K562 (cell line): ENCODE results near the gene SULT1B1.

Experiments
- SP1 ChIP-seq: sonication (generic); formaldehyde crosslinking; IDR thresholded peaks from 2 replicates; pipeline ENCODE4 v1.8.1; 2022; ENCODE audit warnings: mild to moderate bottlenecking, missing genetic modification reagents
- ZKSCAN8 ChIP-seq: fragments of 200-800 bp; sonication (Bioruptor generic); IDR thresholded peaks from 2 replicates; pipeline ENCODE4 v1.6.1; 2016; ENCODE audit warnings: missing genetic modification characterization, missing compliant biosample characterization
- TF ChIP-seq, protein P1 (sequence below), 3 experiments: IDR thresholded peaks in 2 of 3; conservative IDR thresholded peaks in 1 of 3; 2 replicates each; pipeline ENCODE4 v1.5.1; 2011 to 2012; ENCODE audit warnings: low read length in 3 of 3, mild to moderate bottlenecking in 3 of 3, control low read depth in 2 of 3, improper control_type of control experiment in 1 of 3, inconsistent platforms in 1 of 3, low read depth in 1 of 3, mixed read lengths in 1 of 3, moderate library complexity in 1 of 3; ENCODE audit not compliant: insufficient read depth in 2 of 3
- TF ChIP-seq, protein P2 (sequence below), 2 experiments: fragments of 450-650 bp; formaldehyde crosslinking in 1 of 2; IDR thresholded peaks; 2 replicates each; pipeline versions ENCODE4 v1.4.0 to v1.6.1; 2014 to 2020; ENCODE audit warnings: mild to moderate bottlenecking in 2 of 2, borderline replicate concordance in 1 of 2, low read depth in 1 of 2

DNA sequence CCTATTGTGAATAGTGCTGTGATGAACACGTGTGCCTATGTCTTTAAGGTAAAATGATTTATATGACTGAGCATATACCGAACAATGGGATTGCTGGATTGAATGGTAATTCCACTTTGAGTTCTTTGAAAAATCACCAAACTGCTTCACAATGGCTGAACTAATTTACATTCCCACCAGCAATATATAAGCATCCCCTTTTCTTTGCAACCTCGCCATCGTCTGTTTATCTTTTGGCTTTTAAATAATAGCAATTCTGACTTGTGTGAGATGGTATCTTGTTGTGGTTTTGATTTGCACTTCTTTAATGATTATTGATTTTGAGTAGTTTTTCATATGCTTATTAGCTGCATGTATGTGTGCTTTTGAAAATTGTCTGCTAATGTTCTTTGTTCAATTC is 75.6 kb downstream of the SULT1B1 start:
- TF ChIP-seq, protein P1, sequence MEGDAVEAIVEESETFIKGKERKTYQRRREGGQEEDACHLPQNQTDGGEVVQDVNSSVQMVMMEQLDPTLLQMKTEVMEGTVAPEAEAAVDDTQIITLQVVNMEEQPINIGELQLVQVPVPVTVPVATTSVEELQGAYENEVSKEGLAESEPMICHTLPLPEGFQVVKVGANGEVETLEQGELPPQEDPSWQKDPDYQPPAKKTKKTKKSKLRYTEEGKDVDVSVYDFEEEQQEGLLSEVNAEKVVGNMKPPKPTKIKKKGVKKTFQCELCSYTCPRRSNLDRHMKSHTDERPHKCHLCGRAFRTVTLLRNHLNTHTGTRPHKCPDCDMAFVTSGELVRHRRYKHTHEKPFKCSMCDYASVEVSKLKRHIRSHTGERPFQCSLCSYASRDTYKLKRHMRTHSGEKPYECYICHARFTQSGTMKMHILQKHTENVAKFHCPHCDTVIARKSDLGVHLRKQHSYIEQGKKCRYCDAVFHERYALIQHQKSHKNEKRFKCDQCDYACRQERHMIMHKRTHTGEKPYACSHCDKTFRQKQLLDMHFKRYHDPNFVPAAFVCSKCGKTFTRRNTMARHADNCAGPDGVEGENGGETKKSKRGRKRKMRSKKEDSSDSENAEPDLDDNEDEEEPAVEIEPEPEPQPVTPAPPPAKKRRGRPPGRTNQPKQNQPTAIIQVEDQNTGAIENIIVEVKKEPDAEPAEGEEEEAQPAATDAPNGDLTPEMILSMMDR (IDR thresholded peaks at IDR 0.05 in 2 of 3, conservative IDR thresholded peaks at IDR 0.05 in 1 of 3; ENCODE audit: insufficient read depth in 2 of 3, low read depth in 1 of 3, low read length in 3 of 3), result no peak
- TF ChIP-seq, protein P2, sequence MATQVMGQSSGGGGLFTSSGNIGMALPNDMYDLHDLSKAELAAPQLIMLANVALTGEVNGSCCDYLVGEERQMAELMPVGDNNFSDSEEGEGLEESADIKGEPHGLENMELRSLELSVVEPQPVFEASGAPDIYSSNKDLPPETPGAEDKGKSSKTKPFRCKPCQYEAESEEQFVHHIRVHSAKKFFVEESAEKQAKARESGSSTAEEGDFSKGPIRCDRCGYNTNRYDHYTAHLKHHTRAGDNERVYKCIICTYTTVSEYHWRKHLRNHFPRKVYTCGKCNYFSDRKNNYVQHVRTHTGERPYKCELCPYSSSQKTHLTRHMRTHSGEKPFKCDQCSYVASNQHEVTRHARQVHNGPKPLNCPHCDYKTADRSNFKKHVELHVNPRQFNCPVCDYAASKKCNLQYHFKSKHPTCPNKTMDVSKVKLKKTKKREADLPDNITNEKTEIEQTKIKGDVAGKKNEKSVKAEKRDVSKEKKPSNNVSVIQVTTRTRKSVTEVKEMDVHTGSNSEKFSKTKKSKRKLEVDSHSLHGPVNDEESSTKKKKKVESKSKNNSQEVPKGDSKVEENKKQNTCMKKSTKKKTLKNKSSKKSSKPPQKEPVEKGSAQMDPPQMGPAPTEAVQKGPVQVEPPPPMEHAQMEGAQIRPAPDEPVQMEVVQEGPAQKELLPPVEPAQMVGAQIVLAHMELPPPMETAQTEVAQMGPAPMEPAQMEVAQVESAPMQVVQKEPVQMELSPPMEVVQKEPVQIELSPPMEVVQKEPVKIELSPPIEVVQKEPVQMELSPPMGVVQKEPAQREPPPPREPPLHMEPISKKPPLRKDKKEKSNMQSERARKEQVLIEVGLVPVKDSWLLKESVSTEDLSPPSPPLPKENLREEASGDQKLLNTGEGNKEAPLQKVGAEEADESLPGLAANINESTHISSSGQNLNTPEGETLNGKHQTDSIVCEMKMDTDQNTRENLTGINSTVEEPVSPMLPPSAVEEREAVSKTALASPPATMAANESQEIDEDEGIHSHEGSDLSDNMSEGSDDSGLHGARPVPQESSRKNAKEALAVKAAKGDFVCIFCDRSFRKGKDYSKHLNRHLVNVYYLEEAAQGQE (IDR thresholded peaks at IDR 0.05; ENCODE audit: borderline replicate concordance), result no peak
- TF ChIP-seq, protein P2 (CRISPR knock-in tag; IDR thresholded peaks at IDR 0.05; ENCODE audit: low read depth), result no peak
- TF ChIP-seq SP1, result no peak
- no peak for TF ChIP-seq ZKSCAN8 (CRISPR knock-in tag)
